Erythroblast (primary cell): ENCODE results near the gene CAPN10.
"Not testable (repeated sequence)": the region's sequence is repeated elsewhere in the genome, so short reads cannot be mapped to it uniquely, and the experiment has no call there.

ENCODE experiments used
- DNase-seq, 2 experiments: peaks; one replicate each; lab custom pipeline; 2025; lab: John Stamatoyannopoulos, UW
- GATA1 ChIP-seq: IDR thresholded peaks from 2 replicates; pipeline ENCODE4 v1.6.1; 2011; ENCODE audit warnings: low read depth, mild to moderate bottlenecking, control low read depth, low read length, moderate library complexity
- POLR2A ChIP-seq: IDR thresholded peaks from 2 replicates; pipeline ENCODE4 v1.6.1; 2011; ENCODE audit warnings: mild to moderate bottlenecking, low read length

The CAPN10 gene, protein sequence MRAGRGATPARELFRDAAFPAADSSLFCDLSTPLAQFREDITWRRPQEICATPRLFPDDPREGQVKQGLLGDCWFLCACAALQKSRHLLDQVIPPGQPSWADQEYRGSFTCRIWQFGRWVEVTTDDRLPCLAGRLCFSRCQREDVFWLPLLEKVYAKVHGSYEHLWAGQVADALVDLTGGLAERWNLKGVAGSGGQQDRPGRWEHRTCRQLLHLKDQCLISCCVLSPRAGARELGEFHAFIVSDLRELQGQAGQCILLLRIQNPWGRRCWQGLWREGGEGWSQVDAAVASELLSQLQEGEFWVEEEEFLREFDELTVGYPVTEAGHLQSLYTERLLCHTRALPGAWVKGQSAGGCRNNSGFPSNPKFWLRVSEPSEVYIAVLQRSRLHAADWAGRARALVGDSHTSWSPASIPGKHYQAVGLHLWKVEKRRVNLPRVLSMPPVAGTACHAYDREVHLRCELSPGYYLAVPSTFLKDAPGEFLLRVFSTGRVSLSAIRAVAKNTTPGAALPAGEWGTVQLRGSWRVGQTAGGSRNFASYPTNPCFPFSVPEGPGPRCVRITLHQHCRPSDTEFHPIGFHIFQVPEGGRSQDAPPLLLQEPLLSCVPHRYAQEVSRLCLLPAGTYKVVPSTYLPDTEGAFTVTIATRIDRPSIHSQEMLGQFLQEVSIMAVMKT

DNA sequence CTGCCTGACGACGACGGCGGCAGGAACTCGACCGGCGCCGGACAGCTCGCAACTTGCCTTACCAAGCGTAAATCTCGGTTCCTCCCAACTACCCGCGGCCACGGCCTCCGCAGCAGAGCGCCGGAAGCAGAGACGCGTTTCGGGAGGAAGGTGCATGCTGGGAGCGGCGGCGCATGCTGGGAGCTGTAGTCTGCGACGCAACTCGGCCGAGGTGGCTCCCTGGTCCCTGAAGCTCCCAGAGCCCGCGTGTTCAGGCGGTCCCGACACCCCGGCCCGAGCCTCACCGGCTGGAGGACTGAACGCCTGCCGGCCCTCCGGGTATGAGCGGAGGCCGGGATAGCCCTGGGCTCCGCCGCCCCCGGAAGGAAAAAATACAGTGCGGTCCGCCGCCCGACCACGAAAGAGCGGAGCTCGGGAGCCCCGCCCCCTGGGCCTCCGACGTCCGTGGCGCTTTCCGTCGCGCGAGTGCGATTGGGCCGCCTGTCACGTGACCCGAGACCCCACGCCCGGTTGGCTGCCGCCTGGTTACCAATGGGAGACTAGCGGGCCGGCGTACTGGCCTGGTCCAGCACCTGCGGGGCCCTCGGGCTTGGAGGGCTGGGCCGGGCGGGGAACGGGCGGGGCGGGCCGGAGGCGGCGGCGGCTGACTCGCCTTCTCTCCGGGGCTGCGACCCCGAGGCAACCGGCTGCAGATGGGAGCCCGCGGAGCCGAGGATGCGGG lies at the start of gene CAPN10:
Gene CAPN10, plus strand, starts transcription at position 537 of the 721 bp plus-strand sequence. Its CDS starts 178 bp downstream, at position 715.
- DNase-seq, result peak; percentile 95 to 97
- TF ChIP-seq POLR2A (peak; percentile 81), GATA1 (no peak)

DNA sequence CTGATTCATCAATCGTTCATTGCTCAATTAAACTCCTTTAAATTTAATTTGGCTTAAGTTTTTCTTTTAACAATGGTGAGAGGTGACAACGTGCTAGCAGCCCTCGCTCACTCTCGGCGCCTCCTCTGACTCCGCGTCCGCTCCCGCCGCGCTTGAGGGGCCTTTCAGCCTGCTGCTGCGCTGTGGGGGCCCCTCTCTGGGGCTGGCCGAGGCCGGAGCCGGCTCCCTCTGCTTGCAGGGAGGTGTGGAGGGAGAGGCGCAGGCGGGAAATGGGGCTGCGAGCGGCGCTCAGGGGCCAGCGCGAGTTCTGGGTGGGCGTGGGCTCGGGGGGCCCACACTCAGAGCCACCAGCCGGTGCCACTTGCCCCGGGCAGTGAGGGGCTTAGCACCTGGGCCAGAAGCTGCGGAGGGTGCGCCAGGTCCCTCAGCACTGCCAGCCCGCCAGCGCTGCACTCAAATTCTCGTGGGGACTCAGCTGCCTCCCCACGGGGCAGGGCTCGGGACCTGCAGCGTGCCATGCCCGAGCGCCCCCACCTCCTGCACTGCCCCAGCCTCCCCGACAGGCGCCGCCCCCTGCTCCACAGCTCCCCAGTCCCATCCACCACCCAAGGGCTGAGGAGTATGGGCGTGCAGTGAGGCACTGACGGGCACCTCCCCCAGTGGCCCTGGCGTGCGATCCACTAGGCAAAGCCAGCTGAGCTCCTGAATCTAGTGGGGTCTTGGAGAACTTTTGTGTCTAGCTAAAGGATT lies 48.3 kb upstream of the CAPN10 start:
- TF ChIP-seq GATA1 (no peak), POLR2A (no peak)

DNA sequence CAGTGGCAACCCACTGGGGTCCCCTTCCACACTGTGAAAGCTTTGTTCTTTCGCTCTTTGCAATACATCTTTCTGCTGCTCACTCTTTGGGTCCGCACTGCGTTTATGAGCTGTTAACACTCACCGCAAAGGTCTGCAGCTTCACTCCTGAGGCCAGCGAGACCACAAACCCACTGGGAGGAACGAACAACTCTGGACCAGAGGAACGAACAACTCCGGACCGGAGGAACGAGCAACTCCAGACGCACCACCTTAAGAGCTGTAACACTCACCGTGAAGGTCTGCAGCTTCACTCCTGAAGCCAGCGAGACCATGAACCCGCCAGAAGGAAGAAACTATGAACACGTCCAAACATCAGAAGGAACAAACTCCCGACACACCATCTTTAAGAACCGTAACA lies 47.4 kb upstream of the CAPN10 start:
- not testable (repeated sequence) for DNase-seq

More for the DNA sequence above, 48.3 kb upstream of the CAPN10 start:
- no peak for DNase-seq

DNA sequence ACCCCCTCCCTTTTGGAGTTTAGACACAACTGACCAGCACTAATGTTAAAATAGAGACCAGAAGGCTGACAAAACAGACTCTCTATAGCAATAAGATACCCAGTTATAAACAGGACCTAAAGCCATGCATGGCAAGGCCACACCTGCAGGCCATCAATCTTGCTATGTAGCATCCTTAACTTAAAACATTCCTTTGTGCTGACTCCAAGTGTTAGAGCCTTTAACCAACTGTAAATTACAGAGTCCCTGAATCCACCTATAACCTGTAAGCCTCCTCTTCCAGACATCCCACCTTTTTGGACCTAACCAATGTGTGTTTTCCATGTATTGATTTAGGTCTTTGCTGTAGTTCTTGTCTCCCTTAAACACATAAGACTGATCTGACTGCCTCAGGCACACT lies 46.6 kb upstream of the CAPN10 start:
- no peak for DNase-seq

DNA sequence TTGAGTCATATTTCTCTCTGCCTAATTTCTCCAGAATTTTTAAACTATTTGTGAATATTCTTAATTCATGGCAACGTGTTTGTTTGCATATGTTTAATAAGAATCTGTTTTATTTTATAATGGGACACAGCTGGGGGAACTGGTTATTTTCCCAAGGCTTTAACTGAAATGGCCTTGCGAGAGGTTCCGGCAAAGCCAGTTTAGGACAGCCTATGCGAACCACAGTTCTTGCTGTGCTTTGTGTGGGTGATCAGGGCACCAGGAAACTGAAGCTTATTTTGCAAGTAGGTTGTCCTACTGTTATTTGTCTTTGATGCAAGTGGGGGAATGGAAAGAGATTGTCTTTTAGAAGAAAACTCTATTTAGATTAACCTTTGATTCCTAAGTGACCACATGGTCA lies 35.2 kb upstream of the CAPN10 start:
- DNase-seq, result no peak
- TF ChIP-seq POLR2A (no peak), GATA1 (no peak)

More for the DNA sequence above, 46.6 kb upstream of the CAPN10 start:
- TF ChIP-seq POLR2A, result no peak
- no peak for TF ChIP-seq GATA1

DNA sequence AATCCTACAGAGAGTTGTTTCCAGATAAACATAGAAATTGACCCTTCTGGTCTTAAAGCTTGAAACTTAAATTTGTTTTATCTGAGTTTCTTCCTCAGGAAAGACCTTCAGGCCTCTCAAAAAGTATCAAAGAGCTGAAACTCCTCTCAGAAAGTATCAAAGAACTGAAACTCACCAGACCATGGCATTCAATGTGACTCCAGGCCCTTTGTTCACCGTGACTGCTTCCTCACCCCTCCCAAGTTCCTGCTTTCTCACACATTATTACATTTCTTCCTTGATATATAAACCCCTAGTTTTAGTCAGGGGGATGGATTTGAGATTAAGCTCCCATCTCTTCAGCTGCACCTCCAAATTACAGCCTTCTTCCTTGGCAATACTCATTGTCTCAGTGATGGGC lies 34.7 kb upstream of the CAPN10 start:
- TF ChIP-seq POLR2A (no peak), GATA1 (no peak)
- no peak for DNase-seq

DNA sequence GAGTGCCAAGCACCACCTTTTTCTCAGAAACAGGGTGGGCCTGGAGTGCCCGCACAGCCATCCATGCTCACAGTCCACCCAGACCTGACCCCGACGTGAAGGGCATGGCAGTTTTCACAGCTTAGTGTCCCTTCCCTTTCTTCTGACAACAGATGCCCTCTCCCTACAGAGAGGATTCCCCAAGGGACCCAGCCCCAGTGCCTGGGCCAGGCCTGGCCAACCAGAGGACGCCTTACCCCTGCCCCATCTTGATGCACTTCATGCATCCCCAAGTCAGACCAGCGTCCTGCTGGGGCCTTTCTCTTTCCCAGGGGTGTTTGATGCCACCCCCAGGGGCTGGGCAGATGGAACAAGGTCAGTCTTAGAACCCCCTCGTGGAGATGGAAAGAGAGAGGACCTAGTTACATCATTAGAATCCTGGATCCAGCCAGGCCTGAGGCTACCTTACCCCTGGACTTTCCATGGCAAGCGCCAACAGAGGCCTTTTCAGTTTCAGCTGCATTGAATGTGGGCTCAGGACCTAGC lies 32.5 kb upstream of the CAPN10 start:
- no peak for DNase-seq
- TF ChIP-seq GATA1 (no peak), POLR2A (no peak)

DNA sequence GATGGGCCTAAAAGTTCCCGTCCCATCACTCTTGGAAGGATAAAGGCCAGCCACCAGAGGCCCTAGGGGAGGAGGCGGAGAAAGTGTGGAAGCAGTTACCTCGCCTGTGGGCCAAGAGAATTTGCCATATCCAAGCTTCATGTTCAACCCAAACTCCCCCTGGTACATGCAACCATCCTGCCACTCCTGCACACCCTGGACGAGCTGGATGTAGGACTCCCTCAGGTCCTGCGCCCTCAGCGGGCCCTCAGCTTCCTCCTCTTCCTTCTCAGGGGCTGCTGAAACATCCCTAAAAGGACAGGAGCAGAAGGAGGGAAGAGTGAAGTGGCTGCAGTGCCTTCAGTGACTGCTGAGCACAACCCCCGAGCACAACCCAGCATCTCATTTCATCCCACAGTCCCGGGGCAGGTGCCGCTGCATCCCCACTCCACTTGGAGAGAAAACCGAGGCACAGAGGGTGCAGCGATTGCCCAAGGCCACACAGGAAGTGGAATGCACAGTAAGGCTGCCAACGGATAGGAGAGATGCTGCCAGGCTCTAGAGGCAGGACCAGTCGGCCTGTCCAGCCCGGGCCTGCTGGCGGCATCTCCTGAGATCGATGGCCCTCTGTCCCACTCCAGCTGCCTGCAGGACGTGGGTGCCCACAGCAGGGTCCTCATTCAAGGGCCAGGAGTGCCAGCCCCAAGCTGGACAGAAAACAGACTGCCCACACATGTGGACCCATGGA lies 31.6 kb upstream of the CAPN10 start:
- no peak for DNase-seq
- TF ChIP-seq POLR2A (no peak), GATA1 (no peak)

DNA sequence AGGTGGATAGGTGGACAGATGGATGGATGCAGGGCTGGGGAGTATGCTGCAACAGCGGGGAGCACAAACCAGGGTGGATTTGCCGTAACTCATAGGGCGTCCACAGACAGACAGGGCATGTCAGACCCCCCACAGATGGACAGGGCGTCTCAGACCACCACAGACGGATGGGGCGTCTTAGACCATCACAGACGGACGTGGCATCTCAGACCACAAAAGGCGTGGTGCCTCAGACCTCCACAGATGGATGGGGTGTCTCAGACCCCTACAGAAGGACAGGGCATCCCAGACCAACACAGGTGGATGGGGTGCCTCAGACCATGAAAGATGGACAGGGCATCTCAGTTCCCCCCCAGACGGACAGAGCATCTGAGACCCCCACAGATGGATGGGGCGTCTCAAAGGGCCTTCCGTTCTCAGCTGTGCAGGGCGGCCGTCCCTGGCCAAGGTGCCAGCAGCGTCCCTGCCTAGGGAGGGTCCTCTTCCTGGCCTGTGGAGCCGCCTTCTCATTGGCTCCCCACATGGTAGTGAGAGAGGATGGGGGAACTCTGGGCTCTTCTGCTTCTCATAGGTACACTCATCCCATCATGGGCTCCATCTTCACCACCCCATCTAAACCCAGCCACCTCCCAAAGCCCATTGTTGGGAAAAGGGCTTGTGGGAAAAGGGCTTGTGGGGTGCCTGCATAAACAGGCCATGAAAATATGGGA lies 30.8 kb upstream of the CAPN10 start:
- no peak for TF ChIP-seq POLR2A
- no peak for DNase-seq

DNA sequence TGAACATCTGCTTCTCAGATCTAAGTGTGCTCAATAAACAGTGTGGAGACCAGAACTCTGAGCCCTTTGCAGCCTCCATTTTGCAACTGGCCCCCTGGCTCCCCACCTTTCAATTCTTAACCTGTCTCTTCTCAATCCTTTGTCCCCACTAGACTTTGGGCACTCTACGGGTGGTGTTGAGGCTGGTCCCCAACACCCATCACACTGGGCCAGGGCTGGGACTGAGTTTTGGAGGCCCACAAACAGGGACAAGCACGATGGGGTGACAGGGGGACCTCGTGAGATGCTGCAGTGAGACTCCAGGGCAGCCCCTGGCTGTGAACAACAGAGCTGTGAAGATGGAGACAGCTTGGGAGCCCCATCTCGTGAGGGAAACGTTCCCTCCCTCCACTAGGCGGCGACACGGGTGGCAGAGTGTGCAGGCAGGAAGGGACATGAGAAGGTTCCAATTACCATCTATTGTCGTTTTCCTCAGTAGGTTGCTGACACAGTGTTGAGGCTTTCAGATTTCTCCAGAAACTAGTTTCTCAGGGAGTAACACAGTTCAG lies 29.9 kb upstream of the CAPN10 start:
- DNase-seq, result peak; percentile 76 to 83
- TF ChIP-seq POLR2A, result no peak
- no peak for TF ChIP-seq GATA1

DNA sequence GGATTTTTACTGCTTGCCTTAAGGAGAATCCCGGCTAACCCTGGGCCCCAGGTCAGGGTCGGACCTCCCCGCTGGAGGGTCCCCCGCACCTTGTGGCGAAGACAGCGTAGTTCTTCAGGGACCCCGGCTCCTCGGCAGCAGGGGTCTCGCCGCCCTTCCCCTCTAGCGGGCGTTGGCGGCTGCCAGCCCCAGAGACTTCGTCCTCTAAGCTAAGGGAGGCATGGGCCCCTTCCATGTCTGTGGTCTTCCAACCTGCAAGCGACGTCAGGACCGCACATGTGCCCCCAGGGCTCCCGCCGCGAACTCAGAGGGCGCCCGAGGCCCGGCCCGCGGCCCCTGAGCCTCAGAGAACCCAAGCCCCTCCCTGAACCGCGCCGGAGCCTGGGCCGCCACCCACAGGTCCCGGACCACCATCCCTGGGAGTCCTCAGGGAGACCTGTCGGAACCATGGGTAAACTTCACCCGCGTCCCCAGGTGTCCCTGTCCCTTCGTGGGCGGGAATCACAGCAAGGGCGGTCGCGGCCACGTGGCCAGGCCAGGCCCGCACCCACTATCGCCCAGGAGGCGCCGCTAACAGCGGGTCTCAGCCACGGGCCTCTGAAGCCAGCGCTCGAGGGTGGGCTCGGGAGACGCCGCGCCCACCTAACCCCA lies 29.3 kb upstream of the CAPN10 start:
- TF ChIP-seq POLR2A (no peak), GATA1 (no peak)
- no peak for DNase-seq

DNA sequence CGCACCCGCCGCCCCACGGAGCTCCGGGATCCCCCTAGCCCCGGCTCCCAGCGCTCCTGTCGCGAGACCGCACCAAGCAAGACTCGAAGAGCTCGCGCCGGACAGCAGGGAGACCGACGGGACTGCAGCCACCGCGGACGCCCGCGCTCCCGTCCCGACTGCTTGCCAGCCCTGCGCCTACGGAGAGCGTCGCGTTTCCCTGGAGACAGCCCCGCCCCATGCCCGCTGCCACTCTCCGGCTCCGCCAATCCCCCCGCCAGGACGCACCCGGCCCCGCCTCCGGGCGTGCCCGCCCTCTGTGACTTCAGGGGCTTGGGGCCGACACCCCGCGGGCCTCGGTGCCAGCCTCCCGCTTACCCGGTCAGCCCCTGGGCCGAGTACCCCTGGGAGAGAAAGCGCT lies 28.7 kb upstream of the CAPN10 start, which contains the start of gene ANKMY1:
Gene ANKMY1, minus strand, starts transcription at position 181 of the 400 bp plus-strand sequence. CDS start 653 bp downstream, outside the sequence.
- peak; percentile 86 to 89 for DNase-seq
- TF ChIP-seq POLR2A (peak; percentile 14), GATA1 (no peak)
